B cell (primary cell): ENCODE data around the gene LARGE1.

Experiments
- CTCF ChIP-seq: fragments of 200-600 bp; IDR thresholded peaks from one replicate; pipeline ENCODE4 v1.8.0; 2022; ENCODE audit warnings: antibody characterized with exemption, mild to moderate bottlenecking
- EZH2 ChIP-seq: IDR thresholded peaks from 2 replicates; pipeline ENCODE4 v1.6.1; 2012; ENCODE audit warnings: borderline replicate concordance, low read depth, mild to moderate bottlenecking, moderate library complexity, low read length; ENCODE audit not compliant: insufficient read depth, poor library complexity, severe bottlenecking

- TF ChIP-seq CTCF (no peak), EZH2 (no peak)
These were observed 578.7 kb downstream of the LARGE1 start for GRCh38 chr22:33341611-33342010.
